Diencephalon (tissue), 1 donor: Measurements from ENCODE around the gene SLC38A1. TPM values are rescaled to one million over a fixed set of nuclear protein-coding genes. Genes with fewer than 3 reads are reported as not detected.

ENCODE experiments used
- total RNA-seq: library from RNA; depleted of rRNA; stranded (reverse); fragments of >200 nt; gene quantifications from one replicate; pipeline ENCODE4 v1.2.3, GENCODE V29; 2014

Gene SLC38A1
- 205 TPM for total RNA-seq

DNA sequence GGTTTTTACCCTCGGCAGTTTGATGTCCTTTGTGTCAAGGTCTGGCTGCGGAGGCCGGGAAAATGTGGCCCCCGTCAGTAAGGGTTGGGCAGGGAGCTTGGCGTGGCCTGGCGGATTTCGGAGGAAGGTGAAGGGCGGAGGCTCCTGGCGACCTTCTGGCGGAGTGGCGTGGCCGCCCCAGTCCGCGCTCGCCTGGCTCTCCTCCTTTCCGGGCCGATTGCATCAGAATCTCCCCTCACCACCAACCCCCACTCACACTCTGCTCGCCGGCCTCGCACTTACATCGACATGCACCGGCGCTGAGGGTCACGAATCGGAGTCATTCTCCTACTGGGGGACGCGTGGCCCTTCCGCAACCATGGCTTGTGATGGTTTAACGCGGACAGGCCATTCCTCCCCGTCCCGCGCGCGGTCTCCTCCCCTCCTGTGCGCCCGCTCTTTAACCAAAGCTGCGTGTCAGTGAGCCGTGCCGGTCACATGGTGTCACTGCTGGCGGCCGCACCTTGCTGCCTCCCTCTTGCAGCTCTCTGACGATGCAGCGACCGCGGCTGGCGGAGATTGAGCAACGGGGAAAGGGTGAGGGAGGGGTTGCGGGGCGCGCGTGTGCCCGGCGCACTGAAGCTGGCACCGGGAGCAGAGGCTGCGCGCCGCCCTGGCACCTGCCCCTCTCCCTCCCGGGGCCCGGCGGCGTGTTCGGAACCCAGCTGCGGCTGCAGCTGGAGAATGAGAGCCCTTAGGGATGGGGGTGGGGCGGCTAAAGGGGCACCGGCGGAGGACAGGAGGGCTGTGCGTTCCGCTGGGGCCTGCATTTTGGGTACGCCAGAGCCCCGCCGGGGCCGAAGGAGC is at the start of gene SLC38A1:
SLC38A1 (minus strand) TSS at position 461 of the 846 bp plus-strand sequence. CDS start 29,243 bp downstream, outside the sequence.

Other genes starting within 250 kb of the SLC38A1 start
- gene SLC38A2, start 103.7 kb upstream of the SLC38A1 start, total RNA-seq: 174 TPM